Neuronal stem cell (in vitro differentiated cells): ENCODE measurements around the gene TRMT112.

Experiments used
- DNase-seq: peaks from one replicate; pipeline ENCODE4 v3.0.0-alpha.2; 2013; ENCODE audit warnings: low spot score
- H2AFZ ChIP-seq: one replicate; pipeline ENCODE4 v1.6.1; 2013; ENCODE audit warnings: mild to moderate bottlenecking, low read length, inconsistent platforms
- H2AK5ac ChIP-seq: 2 replicates; pipeline ENCODE4 v1.6.1; 2013; ENCODE audit warnings: low read depth, mild to moderate bottlenecking, inconsistent platforms, low read length, moderate library complexity, mixed read lengths
- H2BK120ac ChIP-seq: 2 replicates; pipeline ENCODE4 v1.6.1; 2013; ENCODE audit warnings: low read depth, mild to moderate bottlenecking, inconsistent platforms, low read length, moderate library complexity, mixed read lengths
- H2BK12ac ChIP-seq: one replicate; pipeline ENCODE4 v1.6.1; 2013; ENCODE audit warnings: low read length, inconsistent platforms
- H2BK15ac ChIP-seq: 2 replicates; pipeline ENCODE4 v1.6.1; 2013; ENCODE audit warnings: mild to moderate bottlenecking, low read length, inconsistent platforms, mixed read lengths
- H2BK5ac ChIP-seq: one replicate; pipeline ENCODE4 v1.6.1; 2013; ENCODE audit warnings: inconsistent platforms, mild to moderate bottlenecking, low read length, moderate library complexity
- H3K14ac ChIP-seq: one replicate; pipeline ENCODE4 v1.6.1; 2013; ENCODE audit warnings: low read length, inconsistent platforms
- H3K18ac ChIP-seq: 2 replicates; pipeline ENCODE4 v1.6.1; 2013; ENCODE audit warnings: low read length, inconsistent platforms
- H3K23ac ChIP-seq: 2 replicates; pipeline ENCODE4 v1.6.1; 2013; ENCODE audit warnings: low read depth, mild to moderate bottlenecking, mixed read lengths, low read length, inconsistent platforms; ENCODE audit not compliant: poor library complexity
- H3K27ac ChIP-seq: replicated peaks from 3 replicates; pipeline ENCODE4 v1.5.1; 2013; ENCODE audit warnings: low read length, inconsistent platforms
- H3K27me3 ChIP-seq, 3 experiments: 2 replicates each; pipeline ENCODE4 v1.6.1; 2013; ENCODE audit warnings: low read length in 3 of 3, mild to moderate bottlenecking in 2 of 3, inconsistent platforms in 1 of 3, low read depth in 1 of 3, mixed read lengths in 1 of 3, moderate library complexity in 1 of 3; ENCODE audit not compliant: control insufficient read depth in 3 of 3, insufficient read depth in 3 of 3
- H3K36me3 ChIP-seq, 2 donors: replicated peaks in 1 of 2; 2 replicates each; pipeline ENCODE4 v1.6.1; 2013; ENCODE audit warnings: low read length in 2 of 2; ENCODE audit not compliant: control insufficient read depth in 2 of 2, insufficient read depth in 2 of 2
- H3K4ac ChIP-seq: 2 replicates; pipeline ENCODE4 v1.6.1; 2013; ENCODE audit warnings: inconsistent platforms, mild to moderate bottlenecking, low read length, moderate library complexity
- H3K4me1 ChIP-seq, 2 donors: 1 replicate in 1 of 2; 2 replicates in 1 of 2; pipeline ENCODE4 v1.6.1; 2013; ENCODE audit warnings: low read length in 2 of 2, low read depth in 1 of 2; ENCODE audit not compliant: control insufficient read depth in 2 of 2, insufficient read depth in 1 of 2
- H3K4me2 ChIP-seq: one replicate; pipeline ENCODE4 v1.6.1; 2013; ENCODE audit warnings: mild to moderate bottlenecking, low read length, inconsistent platforms; ENCODE audit not compliant: insufficient read depth, poor library complexity, severe bottlenecking
- H3K4me3 ChIP-seq, 2 donors: 2 replicates each; pipeline ENCODE4 v1.5.1; 2013; ENCODE audit warnings: low read length in 2 of 2, mild to moderate bottlenecking in 2 of 2, inconsistent platforms in 1 of 2, moderate library complexity in 1 of 2
- H3K79me1 ChIP-seq: one replicate; pipeline ENCODE4 v1.6.1; 2013; ENCODE audit warnings: low read depth, mild to moderate bottlenecking, inconsistent platforms, low read length, moderate library complexity
- H3K9ac ChIP-seq: one replicate; pipeline ENCODE4 v1.6.1; 2013; ENCODE audit warnings: mild to moderate bottlenecking, low read depth, low read length, inconsistent platforms; ENCODE audit not compliant: poor library complexity
- H3K9me3 ChIP-seq, 2 donors: replicated peaks in 1 of 2; 2 replicates each; pipeline versions ENCODE3 to v1.6.1; 2013; ENCODE audit warnings: low read length in 2 of 2, mild to moderate bottlenecking in 2 of 2, inconsistent platforms in 1 of 2, low read depth in 1 of 2, mixed read lengths in 1 of 2, moderate library complexity in 1 of 2; ENCODE audit not compliant: control insufficient read depth in 2 of 2, insufficient read depth in 1 of 2
- H4K8ac ChIP-seq: one replicate; pipeline ENCODE4 v1.6.1; 2013; ENCODE audit warnings: low read depth, mild to moderate bottlenecking, inconsistent platforms, low read length, moderate library complexity
- H4K91ac ChIP-seq: one replicate; pipeline ENCODE4 v1.6.1; 2013; ENCODE audit warnings: low read length, low read depth, mild to moderate bottlenecking, inconsistent platforms; ENCODE audit not compliant: poor library complexity
- WGBS, 2 donors: extraction: QIAGEN DNeasy Blood & Tissue Kit; methylation state at CpG; one replicate each; pipeline ENCODE4 v1.1.7; 2013; ENCODE audit warnings: missing lambda C conversion rate in 2 of 2, mixed read lengths in 1 of 2; ENCODE audit not compliant: insufficient read length in 2 of 2, insufficient replicate concordance in 1 of 2; ENCODE audit errors: extremely low coverage in 2 of 2; 5-methylcytosine and 5-hydroxymethylcytosine counted together

The TRMT112 gene

GRCh38 chr11:64294774-64295173, 22.6 kb downstream of the TRMT112 start:
- no peaks in the 10 kb centered on the region for H3K79me1 ChIP-seq
- H4K91ac ChIP-seq, result no peak overlapping the region
- H3K4me2 ChIP-seq, result no peak overlapping the region
- H2BK120ac ChIP-seq, result no peak overlapping the region
- no peak overlapping the region for H2BK12ac ChIP-seq
- H2AK5ac ChIP-seq, result no peak overlapping the region
- no peak overlapping the region for H4K8ac ChIP-seq
- no peak overlapping the region for H3K4ac ChIP-seq
- no peak overlapping the region for H2AFZ ChIP-seq
- DNase-seq, result no peak
- no peak overlapping the region for H3K23ac ChIP-seq
- no peak overlapping the region for H2BK15ac ChIP-seq
- no peaks in the 10 kb centered on the region for H3K9me3 ChIP-seq
- H3K4me3 ChIP-seq, result no peak overlapping the region
- H3K4me1 ChIP-seq, result peaks cover 6 to 23% of the 10 kb centered on the region in 2 donors
- no peaks in the 10 kb centered on the region for H3K36me3 ChIP-seq
- H3K18ac ChIP-seq, result no peak overlapping the region
- no peak overlapping the region for H3K9ac ChIP-seq
- no peak overlapping the region for H2BK5ac ChIP-seq
- H3K27me3 ChIP-seq, result peaks cover 62 to 99% (median 98%) of the 10 kb centered on the region in 3 experiments
- no peak overlapping the region for H3K27ac ChIP-seq
- no peak overlapping the region for H3K14ac ChIP-seq
- no CpG with 5 or more reads among the region's 3 CpGs for WGBS, 2 donors

- no peak overlapping the region for H3K4me3 ChIP-seq
- DNase-seq, result no peak
- H2BK12ac ChIP-seq, result peak overlapping the region; percentile 16
- H3K27ac ChIP-seq, result no peak overlapping the region
- H3K4me2 ChIP-seq, result peak overlapping the region; percentile 60
- H4K8ac ChIP-seq, result peak overlapping the region; percentile 31
- H2AK5ac ChIP-seq, result peak overlapping the region; percentile 81
- peak overlapping the region; percentile 74 for H3K9ac ChIP-seq
- peak overlapping the region; percentile 34 for H2BK15ac ChIP-seq
- no peak overlapping the region for H4K91ac ChIP-seq
- peaks cover 48 to 84% (median 83%) of the 10 kb centered on the region in 3 experiments for H3K27me3 ChIP-seq
- no peak overlapping the region for H3K4ac ChIP-seq
- peaks cover 6 to 18% of the 10 kb centered on the region in 2 donors for H3K4me1 ChIP-seq
- peak overlapping the region; percentile 82 for H3K18ac ChIP-seq
- no CpG with 5 or more reads among the region's 42 CpGs for whole genome bisulfite sequencing, 2 donors
- H2AFZ ChIP-seq, result peak overlapping the region; percentile 79
- no peaks in the 10 kb centered on the region for H3K36me3 ChIP-seq
- H2BK120ac ChIP-seq, result no peak overlapping the region
- H3K79me1 ChIP-seq, result peaks cover 2% of the 10 kb centered on the region
- H3K14ac ChIP-seq, result peak overlapping the region; percentile 67
- no peaks in the 10 kb centered on the region for H3K9me3 ChIP-seq
- peak overlapping the region; percentile 17 for H2BK5ac ChIP-seq
- peak overlapping the region; percentile 94 for H3K23ac ChIP-seq
Observed at GRCh38 chr11:64292460-64293254, 24.7 kb downstream of the TRMT112 start.

- H3K4me2 ChIP-seq, result peak overlapping the region; percentile 60
- peak overlapping the region; percentile 81 for H2AK5ac ChIP-seq
- H3K4me3 ChIP-seq, result peak overlapping the region; percentile 20 to 68
- no peak for DNase-seq
- no peak overlapping the region for H4K91ac ChIP-seq
- peak overlapping the region; percentile 79 for H2AFZ ChIP-seq
- H3K23ac ChIP-seq, result peak overlapping the region; percentile 83
- H3K36me3 ChIP-seq, result no peaks in the 10 kb centered on the region
- peaks cover 6 to 13% of the 10 kb centered on the region in 2 donors for H3K4me1 ChIP-seq
- no peak overlapping the region for H3K27ac ChIP-seq
- peak overlapping the region; percentile 47 for H3K14ac ChIP-seq
- H3K9ac ChIP-seq, result peak overlapping the region; percentile 74
- H2BK12ac ChIP-seq, result no peak overlapping the region
- H4K8ac ChIP-seq, result no peak overlapping the region
- H2BK5ac ChIP-seq, result peak overlapping the region; percentile 17
- WGBS, 2 donors, result no CpG with 5 or more reads among the region's 96 CpGs
- H3K79me1 ChIP-seq, result peaks cover 2% of the 10 kb centered on the region
- peaks cover 41 to 76% (median 75%) of the 10 kb centered on the region in 3 experiments for H3K27me3 ChIP-seq
- peak overlapping the region; percentile 82 for H3K18ac ChIP-seq
- H3K4ac ChIP-seq, result no peak overlapping the region
- no peaks in the 10 kb centered on the region for H3K9me3 ChIP-seq
- no peak overlapping the region for H2BK120ac ChIP-seq
- H2BK15ac ChIP-seq, result no peak overlapping the region
Observed at GRCh38 chr11:64291752-64292459, 25.5 kb downstream of the TRMT112 start.

DNA sequence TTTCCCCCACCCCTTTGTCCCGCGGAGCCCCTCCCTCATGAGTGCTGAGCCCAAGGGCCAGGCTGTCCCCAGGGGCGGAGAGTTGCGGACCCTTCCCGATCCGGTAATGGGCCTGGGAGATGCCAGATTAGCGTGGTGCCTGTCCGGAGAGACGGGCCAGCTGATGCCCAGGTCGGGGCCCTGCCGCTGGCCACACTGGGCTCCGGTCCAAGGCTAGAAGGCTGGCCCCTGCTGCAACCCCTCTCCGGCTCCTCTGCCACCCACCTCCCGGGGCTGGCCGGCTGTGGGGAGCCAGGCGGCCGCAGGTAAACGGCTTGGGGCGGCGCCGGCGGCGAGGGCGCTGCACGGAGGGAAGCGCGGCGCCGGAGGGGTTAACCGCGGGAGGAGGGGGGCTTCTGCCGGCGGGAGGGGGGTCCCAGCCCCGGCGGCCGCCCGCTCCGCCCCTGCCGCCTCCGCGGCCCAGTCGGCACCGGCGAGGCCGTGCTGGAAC, 26.1 kb downstream of the TRMT112 start, which contains the start of gene KCNK4:
Gene KCNK4 (plus strand): TSS at position 41 of the 490 bp plus-strand sequence. CDS start 1,717 bp downstream, outside the sequence.
- Histone ChIP-seq H2AK5ac (peak within 1 kb of the TSS; percentile 81), H3K27me3 (peaks cover 35 to 70% (median 69%) of the 10 kb centered on the region in 3 experiments), H2BK15ac (peak within 1 kb of the TSS; percentile 15), H3K9ac (peak within 1 kb of the TSS; percentile 74), H3K4me1 (peaks cover 8 to 13% of the 10 kb centered on the region in 2 donors), H3K4me3 (peak within 1 kb of the TSS; percentile 20 to 68), H3K23ac (peak within 1 kb of the TSS; percentile 83), H2BK120ac (no peak within 1 kb of the TSS), H3K4me2 (peak within 1 kb of the TSS; percentile 60), H2BK12ac (no peak within 1 kb of the TSS), H2BK5ac (peak within 1 kb of the TSS; percentile 17), H4K8ac (no peak within 1 kb of the TSS), H3K36me3 (no peaks in the 10 kb centered on the region), H3K4ac (no peak within 1 kb of the TSS), H3K27ac (no peak within 1 kb of the TSS), H4K91ac (no peak within 1 kb of the TSS), H3K18ac (peak within 1 kb of the TSS; percentile 74), H3K79me1 (peaks cover 2% of the 10 kb centered on the region), H3K9me3 (no peaks in the 10 kb centered on the region), H3K14ac (peak within 1 kb of the TSS; percentile 47), H2AFZ (peak within 1 kb of the TSS; percentile 79)
- no peak for DNase-seq
- no CpG with 5 or more reads among the region's 45 CpGs for WGBS, 2 donors
